Right lobe of liver (tissue), 6 donors: ENCODE results near the gene RAB34. TPM values are rescaled to one million over a fixed set of nuclear protein-coding genes. Genes with fewer than 3 reads are reported as not detected.
A peak's percentile ranks its signal among the peaks of the same experiment; 100 is the strongest.

ENCODE experiments used
- ATAC-seq, 4 donors: fragments of 200-7000 bp; cut with Tn5 transposase; one replicate each; pipeline ENCODE4 v1.9.1; 2020; ENCODE audit warnings: mild to moderate bottlenecking in 4 of 4, moderate library complexity in 4 of 4
- DNase-seq, 3 donors: peaks; one replicate each; pipeline ENCODE4 v3.0.0-alpha.2; 2020
- H3K27ac ChIP-seq, 3 donors: fragments of 200-600 bp; one replicate each; pipeline ENCODE4 v1.8.0; 2022
- H3K27me3 ChIP-seq, 2 donors: fragments of 200-600 bp; one replicate each; pipeline ENCODE4 v1.8.0; 2022
- H3K36me3 ChIP-seq, 4 donors: fragments of 200-600 bp; sonication (generic) in 1 of 4; one replicate each; pipeline versions ENCODE4 v1.5.1 to v1.8.0; 2017 to 2022; ENCODE audit warnings: control low read depth in 1 of 4
- H3K4me1 ChIP-seq, 4 donors: fragments of 200-600 bp; sonication (generic) in 1 of 4; one replicate each; pipeline versions ENCODE4 v1.5.1 to v1.8.0; 2017 to 2022; ENCODE audit warnings: control low read depth in 1 of 4
- H3K4me3 ChIP-seq, 3 donors: fragments of 200-600 bp; one replicate each; pipeline ENCODE4 v1.8.0; 2022
- H3K9me3 ChIP-seq, 4 donors: fragments of 200-600 bp; sonication (generic) in 1 of 4; one replicate each; pipeline versions ENCODE4 v1.5.1 to v1.8.0; 2017 to 2022; ENCODE audit warnings: control low read depth in 1 of 4
- POLR2A ChIP-seq: fragments of 450-650 bp; IDR thresholded peaks from one replicate; pipeline ENCODE4 v1.6.1; 2017; ENCODE audit warnings: antibody characterized with exemption, mild to moderate bottlenecking
- WGBS: methylation state at CpG from one replicate; pipeline ENCODE4 v1.1.6; 2018; ENCODE audit warnings: low coverage, low lambda C conversion rate; ENCODE audit not compliant: insufficient coverage; ENCODE audit errors: missing lambda C conversion rate; 5-methylcytosine and 5-hydroxymethylcytosine counted together
- intact Hi-C, 2 donors: fragments of 100-400 bp; cut with DNase I; formaldehyde crosslinking; loops; one replicate each; pipeline versions ENCODE4 v1.11.2 to v1.14.1; 2022
- total RNA-seq, 6 experiments: library from RNA; depleted of rRNA in 2 of 6; stranded (reverse); fragments of >200 nt in 2 of 6; fragmentation: NEBNext Ultra II Directional in 3 of 6; extraction: Animal tissue kit (Norgen Biotek cat#: 25700) in 3 of 6; gene quantifications; one replicate each; pipeline versions ENCODE4 v1.1.0 to v1.2.4, GENCODE V29; 2016 to 2023
- TF ChIP-seq, protein P1 (sequence below), 4 donors: fragments of 200-600 bp in 3 of 4; fragments of 450-650 bp in 1 of 4; IDR thresholded peaks; one replicate each; pipeline versions ENCODE4 v1.5.1 to v1.8.0; 2016 to 2022; ENCODE audit warnings: antibody characterized with exemption in 4 of 4, mild to moderate bottlenecking in 2 of 4
- donor health status: DM: no; HTN: yes; CAD: no.
- donor health status: DM: no; HTN: no; CAD: no.
- donor health status: DM: no; HTN: no; CAD: no.
- donor health status: DM: no; HTN: yes; CAD: no.
- donor health status: DM: no; HTN: yes; CAD: no.

RAB34 gene
- total RNA-seq, 6 experiments from 2014 or later: 2.5 to 12.5 (median 4.7) TPM

DNA sequence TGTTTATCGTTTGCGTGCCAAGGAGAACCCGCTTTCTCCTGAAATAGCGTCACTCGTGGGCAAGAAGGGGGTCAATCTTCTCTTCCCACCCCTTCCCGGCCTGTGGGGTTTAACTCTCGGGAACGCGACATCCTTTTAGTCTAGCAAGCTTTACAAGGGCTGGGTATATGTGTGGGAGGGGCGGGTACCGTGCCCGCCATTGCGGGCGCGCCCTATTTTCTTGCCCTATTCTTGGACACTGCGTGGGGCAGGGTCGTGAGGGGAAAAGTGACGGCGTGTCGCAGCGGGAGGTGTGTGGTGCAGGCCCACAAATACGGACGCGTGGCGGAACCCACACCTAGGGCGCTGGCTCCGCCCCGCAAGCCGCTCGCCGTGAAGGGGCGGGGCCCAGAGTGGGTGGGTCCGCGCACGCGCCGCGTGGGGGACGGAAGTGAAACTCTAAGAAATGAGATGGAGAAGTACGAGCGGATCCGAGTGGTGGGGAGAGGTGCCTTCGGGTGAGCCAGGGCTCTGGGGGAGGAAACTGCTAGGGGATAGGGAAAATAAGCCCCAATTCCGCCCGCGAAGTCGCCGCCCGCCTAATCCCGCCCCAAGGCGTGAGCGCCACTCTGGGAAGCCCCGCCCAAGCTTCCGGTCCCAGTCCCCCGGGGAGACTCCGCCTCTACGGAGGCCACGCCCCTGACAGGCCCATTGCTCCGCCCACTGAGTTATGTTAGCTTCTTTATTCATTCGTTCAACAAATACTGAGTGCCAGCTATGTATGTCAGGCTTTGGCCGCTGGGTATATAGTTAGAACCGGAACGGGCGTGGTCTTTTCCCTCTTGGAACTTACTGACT is 10.9 kb upstream of the RAB34 start, which contains the start of gene NEK8:
NEK8 (plus strand) TSS at position 425 of the 837 bp plus-strand sequence; CDS start at position 451, 26 bp downstream.
- Histone ChIP-seq H3K9me3 (no peaks in the 10 kb centered on the region), H3K27me3 (no peaks in the 10 kb centered on the region), H3K4me3 (peak within 1 kb of the TSS; percentile 70 to 78 (median 74)), H3K27ac (peak within 1 kb of the TSS; percentile 86 to 90 (median 88)), H3K4me1 (peaks cover 0 to 9% (median 4%) of the 10 kb centered on the region in 4 donors), H3K36me3 (peaks cover 0 to 10% (median 7%) of the 10 kb centered on the region in 4 donors)
- TF ChIP-seq POLR2A: peak; percentile 60
- TF ChIP-seq, protein P1, sequence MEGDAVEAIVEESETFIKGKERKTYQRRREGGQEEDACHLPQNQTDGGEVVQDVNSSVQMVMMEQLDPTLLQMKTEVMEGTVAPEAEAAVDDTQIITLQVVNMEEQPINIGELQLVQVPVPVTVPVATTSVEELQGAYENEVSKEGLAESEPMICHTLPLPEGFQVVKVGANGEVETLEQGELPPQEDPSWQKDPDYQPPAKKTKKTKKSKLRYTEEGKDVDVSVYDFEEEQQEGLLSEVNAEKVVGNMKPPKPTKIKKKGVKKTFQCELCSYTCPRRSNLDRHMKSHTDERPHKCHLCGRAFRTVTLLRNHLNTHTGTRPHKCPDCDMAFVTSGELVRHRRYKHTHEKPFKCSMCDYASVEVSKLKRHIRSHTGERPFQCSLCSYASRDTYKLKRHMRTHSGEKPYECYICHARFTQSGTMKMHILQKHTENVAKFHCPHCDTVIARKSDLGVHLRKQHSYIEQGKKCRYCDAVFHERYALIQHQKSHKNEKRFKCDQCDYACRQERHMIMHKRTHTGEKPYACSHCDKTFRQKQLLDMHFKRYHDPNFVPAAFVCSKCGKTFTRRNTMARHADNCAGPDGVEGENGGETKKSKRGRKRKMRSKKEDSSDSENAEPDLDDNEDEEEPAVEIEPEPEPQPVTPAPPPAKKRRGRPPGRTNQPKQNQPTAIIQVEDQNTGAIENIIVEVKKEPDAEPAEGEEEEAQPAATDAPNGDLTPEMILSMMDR (IDR thresholded peaks at IDR 0.05): no peak
- intact Hi-C loops: no loop called here
- DNase-seq (peak; percentile 96 to 97 (median 97)), ATAC-seq (peak; percentile 71 to 81 (median 76))
- 0% methylated on average over 59 of the region's 64 CpGs for WGBS

DNA sequence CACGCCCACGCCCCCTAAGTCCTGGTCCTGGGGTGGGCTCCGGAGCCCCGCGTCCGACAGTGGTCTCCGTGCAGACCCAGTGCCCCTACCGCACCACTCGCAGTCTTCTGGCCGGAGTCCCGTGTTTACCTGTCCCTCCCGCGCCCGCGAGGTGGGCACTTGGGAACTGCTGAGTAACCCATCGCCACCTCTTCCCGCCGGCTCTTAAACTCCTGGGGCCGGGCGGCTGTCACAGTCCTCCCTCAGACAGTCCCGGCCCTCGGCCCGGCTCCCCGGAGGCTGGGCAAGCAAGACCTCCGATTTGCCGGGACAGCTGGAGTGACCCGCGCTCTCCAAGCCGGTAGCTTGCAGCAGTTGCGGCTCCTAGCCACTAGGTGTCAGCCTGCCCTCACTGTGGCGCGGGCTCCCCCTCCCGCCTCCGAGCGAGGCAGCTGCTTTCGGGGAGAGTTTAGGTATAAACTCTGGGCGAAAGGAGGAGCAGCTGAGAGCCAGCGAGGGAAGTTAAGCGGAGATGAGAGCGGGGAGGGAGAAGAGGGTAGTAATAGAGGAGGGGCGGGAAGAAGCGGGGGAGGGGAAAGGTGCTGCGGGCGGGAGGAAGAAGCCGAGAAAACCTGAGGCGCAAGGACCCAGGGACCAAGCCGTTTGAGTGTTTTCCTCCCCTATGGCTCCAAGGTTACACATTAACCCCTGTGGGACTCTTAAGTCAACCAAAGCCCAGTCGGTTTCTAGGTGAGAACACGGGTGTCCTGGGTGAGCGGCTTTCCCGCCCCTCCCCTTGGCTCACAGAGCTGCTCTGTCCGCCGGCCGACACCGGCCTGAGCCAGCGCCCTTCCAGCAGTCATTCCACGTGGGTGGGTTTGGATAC is 9.2 kb upstream of the RAB34 start:
- Histone ChIP-seq H3K9me3 (no peaks in the 10 kb centered on the region), H3K27ac (peak overlapping the region; percentile 86 to 90 (median 88)), H3K36me3 (peaks cover 6 to 27% (median 18%) of the 10 kb centered on the region in 4 donors), H3K4me3 (peak overlapping the region; percentile 70 to 78 (median 74)), H3K4me1 (peaks cover 0 to 9% (median 4%) of the 10 kb centered on the region in 4 donors), H3K27me3 (no peaks in the 10 kb centered on the region)
- TF ChIP-seq POLR2A: no peak
- TF ChIP-seq, protein P1 (IDR thresholded peaks at IDR 0.05): peak; percentile 98 to 99 (median 99)
- DNase-seq: peak; percentile 94 to 96 (median 94)
- WGBS: under 1% methylated on average over 46 of the region's 57 CpGs
- ATAC-seq: peak; percentile 72 to 83 (median 78)
- intact Hi-C loops: no loop called here

DNA sequence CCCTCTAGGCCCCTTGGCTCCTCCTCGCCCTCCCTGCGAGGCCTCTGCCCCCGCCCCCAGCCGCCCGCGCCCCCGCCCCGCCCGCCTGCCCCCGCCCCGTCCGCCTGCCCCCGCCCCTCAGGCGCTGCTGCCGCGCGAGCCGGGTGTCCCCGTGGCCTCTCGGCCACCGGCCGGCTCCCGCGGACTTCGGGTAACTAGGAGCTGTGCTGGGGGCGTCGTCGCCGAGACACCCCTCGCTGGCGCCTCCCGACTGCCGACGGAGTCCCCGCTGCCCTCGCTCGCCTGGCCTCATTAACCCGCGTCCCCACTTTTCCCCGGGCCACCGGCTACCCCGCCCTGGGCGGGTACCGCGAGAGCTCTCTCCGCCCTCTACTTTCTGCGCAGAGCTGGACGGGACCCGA is 8.6 kb upstream of the RAB34 start, which contains the start of gene TLCD1:
TLCD1 (minus strand) TSS at position 8 of the 401 bp plus-strand sequence. CDS start 136 bp downstream, outside the sequence.
- peak within 1 kb of the TSS; percentile 86 to 90 (median 88) for H3K27ac ChIP-seq
- DNase-seq (peak; percentile 81), ATAC-seq (peak; percentile 29 to 57 (median 50))
- H3K4me3 ChIP-seq: peak within 1 kb of the TSS; percentile 70 to 78 (median 74)
- peak; percentile 0 for TF ChIP-seq POLR2A
- TF ChIP-seq, protein P1 (IDR thresholded peaks at IDR 0.05): no peak
- intact Hi-C loops: no loop called here
- H3K9me3 ChIP-seq: no peaks in the 10 kb centered on the region
- no CpG with 5 or more reads among the region's 49 CpGs for WGBS
- peaks cover 0 to 15% (median 7%) of the 10 kb centered on the region in 4 donors for H3K4me1 ChIP-seq
- H3K27me3 ChIP-seq: no peaks in the 10 kb centered on the region
- H3K36me3 ChIP-seq: peaks cover 6 to 32% (median 21%) of the 10 kb centered on the region in 4 donors

- DNase-seq: peak; percentile 61 to 81 (median 74)
- intact Hi-C loops: no loop called here
- Histone ChIP-seq H3K27ac (peak overlapping the region; percentile 30 to 36 (median 31)), H3K4me3 (peak overlapping the region; percentile 70 to 78 (median 74)), H3K36me3 (peaks cover 6 to 36% (median 23%) of the 10 kb centered on the region in 4 donors), H3K4me1 (peaks cover 0 to 20% (median 10%) of the 10 kb centered on the region in 4 donors), H3K9me3 (no peaks in the 10 kb centered on the region), H3K27me3 (no peaks in the 10 kb centered on the region)
- peak; percentile 6 to 36 (median 30) for ATAC-seq
- TF ChIP-seq POLR2A: peak; percentile 47
- TF ChIP-seq, protein P1 (IDR thresholded peaks at IDR 0.05): no peak
- 1% methylated on average over 16 of the region's 45 CpGs for WGBS
Measured at GRCh38 chr17:28725660-28726225, 8.1 kb upstream of the RAB34 start.
